SK-N-SH (cell line): ENCODE results near the gene ALPK3. TPM values are rescaled to one million over a fixed set of nuclear protein-coding genes. Genes with fewer than 3 reads are reported as not detected.

ENCODE experiments used
- CTCF ChIA-PET: fragments of 300-600, 350-600 bp; formaldehyde crosslinking; extraction: SDS; loops from one replicate; lab custom pipeline; 2021; lab: Yijun Ruan, JAX
- POLR2A ChIA-PET: fragments of 350-600 bp; sonication (Branson Sonifier 250); formaldehyde crosslinking; extraction: SDS; loops from one replicate; lab custom pipeline; 2020; ENCODE audit warnings: antibody characterized with exemption, inconsistent platforms; lab: Yijun Ruan, JAX
- DNase-seq: peaks from one replicate; pipeline ENCODE4 v3.0.0; 2012
- H2AFZ ChIP-seq: fragments of 200-600 bp; sonication (generic); 2 replicates; pipeline ENCODE4 v1.8.1; 2016; ENCODE audit warnings: antibody characterized with exemption, mild to moderate bottlenecking, low read depth
- H3F3A ChIP-seq: fragments of 200-600 bp; sonication (generic); replicated peaks from 2 replicates; pipeline ENCODE3; 2016; ENCODE audit warnings: antibody characterized with exemption, mild to moderate bottlenecking; ENCODE audit not compliant: insufficient read depth
- H3K27ac ChIP-seq, 2 experiments: fragments of 200-500 bp in 1 of 2; fragments of 200-600 bp in 1 of 2; sonication (Bioruptor generic) in 1 of 2; sonication (generic), shearing (Covaris generic) in 1 of 2; 2 replicates each; pipeline versions ENCODE4 v1.5.1 to v1.6.1; 2014 to 2016; ENCODE audit warnings: low read depth in 2 of 2, inconsistent platforms in 1 of 2, low read length in 1 of 2, mild to moderate bottlenecking in 1 of 2, mixed read lengths in 1 of 2
- H3K27me3 ChIP-seq: fragments of 200-600 bp; sonication (generic), shearing (Covaris generic); 2 replicates; pipeline ENCODE4 v1.6.1; 2016; ENCODE audit warnings: mixed run types; ENCODE audit not compliant: insufficient read depth
- H3K36me3 ChIP-seq, 2 experiments: fragments of 200-500 bp in 1 of 2; fragments of 200-600 bp in 1 of 2; sonication (Bioruptor generic) in 1 of 2; sonication (generic) in 1 of 2; replicated peaks in 1 of 2; 2 replicates each; pipeline versions ENCODE3 to v1.5.1; 2014 to 2016; ENCODE audit warnings: low read length in 1 of 2, mild to moderate bottlenecking in 1 of 2; ENCODE audit not compliant: insufficient read depth in 2 of 2, control insufficient read depth in 1 of 2
- H3K4me1 ChIP-seq, 2 experiments: fragments of 200-500 bp in 1 of 2; fragments of 200-600 bp in 1 of 2; sonication (Bioruptor generic) in 1 of 2; sonication (generic), shearing (Covaris generic) in 1 of 2; 2 replicates each; pipeline versions ENCODE4 v1.5.1 to v1.6.1; 2014 to 2016; ENCODE audit warnings: low read depth in 1 of 2, low read length in 1 of 2, mixed run types in 1 of 2; ENCODE audit not compliant: insufficient read depth in 2 of 2, control insufficient read depth in 1 of 2
- H3K4me2 ChIP-seq: fragments of 200-600 bp; sonication (generic), shearing (Covaris generic); 2 replicates; pipeline ENCODE4 v1.6.1; 2017; ENCODE audit warnings: mixed run types
- H3K4me3 ChIP-seq, 2 experiments: fragments of 200-500 bp in 1 of 2; fragments of 200-600 bp in 1 of 2; sonication (Bioruptor generic) in 1 of 2; sonication (generic), shearing (Covaris generic) in 1 of 2; 2 replicates each; pipeline versions ENCODE4 v1.5.1 to v1.8.1; 2014 to 2016; ENCODE audit warnings: low read depth in 2 of 2, inconsistent platforms in 1 of 2, low read length in 1 of 2, mild to moderate bottlenecking in 1 of 2, mixed read lengths in 1 of 2, moderate library complexity in 1 of 2
- H3K79me2 ChIP-seq: fragments of 200-600 bp; sonication (generic); 2 replicates; pipeline ENCODE4 v1.8.1; 2017; ENCODE audit warnings: mild to moderate bottlenecking; ENCODE audit not compliant: insufficient read depth
- H3K9ac ChIP-seq: fragments of 200-600 bp; sonication (generic); 2 replicates; pipeline ENCODE4 v1.6.1; 2017; ENCODE audit warnings: mixed run types
- H3K9me2 ChIP-seq: fragments of 200-600 bp; sonication (generic); 2 replicates; pipeline ENCODE4 v1.6.1; 2017; ENCODE audit warnings: mixed run types
- H3K9me3 ChIP-seq: fragments of 200-600 bp; sonication (generic); 2 replicates; pipeline ENCODE4 v1.6.1; 2017; ENCODE audit warnings: mixed run types, mild to moderate bottlenecking, moderate library complexity
- H4K20me1 ChIP-seq: fragments of 200-600 bp; sonication (generic); 2 replicates; pipeline ENCODE4 v1.6.1; 2017; ENCODE audit warnings: mild to moderate bottlenecking, mixed run types; ENCODE audit not compliant: insufficient read depth
- CHD2 ChIP-seq: fragments of 150-350 bp; IDR thresholded peaks from 2 replicates; pipeline ENCODE4 v1.6.1; 2018; ENCODE audit warnings: low read length; ENCODE audit not compliant: partially characterized antibody
- EP300 ChIP-seq, 2 experiments: IDR thresholded peaks; 2 replicates each; pipeline versions ENCODE4 v1.4.0 to v1.6.1; 2012; ENCODE audit warnings: borderline replicate concordance in 1 of 2, low read depth in 1 of 2, low read length in 1 of 2
- EZH2phosphoT487 ChIP-seq: fragments of 200-600 bp; sonication (generic); IDR thresholded peaks from 2 replicates; pipeline ENCODE4 v1.6.1; 2017; ENCODE audit warnings: low read depth, mixed run types, mild to moderate bottlenecking, antibody characterized with exemption, moderate library complexity, borderline replicate concordance
- FOSL2 ChIP-seq: IDR thresholded peaks from 2 replicates; pipeline ENCODE4 v1.4.0; 2012; ENCODE audit warnings: low read depth, mild to moderate bottlenecking, moderate library complexity, borderline replicate concordance
- FOXJ3 ChIP-seq: sonication (generic); formaldehyde crosslinking; IDR thresholded peaks from 2 replicates; pipeline ENCODE4 v1.5.1; 2020; ENCODE audit warnings: mild to moderate bottlenecking, missing genetic modification reagents
- GABPA ChIP-seq: IDR thresholded peaks from 2 replicates; pipeline ENCODE4 v1.4.0; 2012; ENCODE audit warnings: low read depth, mild to moderate bottlenecking
- GATA2 ChIP-seq: sonication (generic); formaldehyde crosslinking; IDR thresholded peaks from 2 replicates; pipeline ENCODE4 v1.5.0; 2020; ENCODE audit warnings: mild to moderate bottlenecking, missing genetic modification reagents
- JUND ChIP-seq: IDR thresholded peaks from 2 replicates; pipeline ENCODE4 v1.4.0; 2012
- NRF1 ChIP-seq: IDR thresholded peaks from 2 replicates; pipeline ENCODE4 v1.6.1; 2012; ENCODE audit warnings: low read depth, mild to moderate bottlenecking, low read length
- RAD21 ChIP-seq: IDR thresholded peaks from 2 replicates; pipeline ENCODE4 v1.6.1; 2012; ENCODE audit warnings: mild to moderate bottlenecking, low read length
- REST ChIP-seq: IDR thresholded peaks from 2 replicates; pipeline ENCODE4 v1.6.1; 2012; ENCODE audit warnings: mild to moderate bottlenecking, low read depth, low read length, moderate library complexity
- RXRA ChIP-seq: IDR thresholded peaks from 2 replicates; pipeline ENCODE4 v1.4.0; 2012; ENCODE audit warnings: low read depth, mild to moderate bottlenecking, borderline replicate concordance
- SMC3 ChIP-seq: IDR thresholded peaks from 2 replicates; pipeline ENCODE4 v1.6.1; 2012; ENCODE audit warnings: low read depth, low read length, improper control_type of control experiment
- TAF1 ChIP-seq: IDR thresholded peaks from 2 replicates; pipeline ENCODE4 v1.6.1; 2012; ENCODE audit warnings: low read depth, mild to moderate bottlenecking, low read length, moderate library complexity, borderline replicate concordance
- TEAD4 ChIP-seq: IDR thresholded peaks from 2 replicates; pipeline ENCODE4 v1.4.0; 2012; ENCODE audit warnings: mild to moderate bottlenecking, borderline replicate concordance; ENCODE audit not compliant: insufficient read depth
- YY1 ChIP-seq: IDR thresholded peaks from 2 replicates; pipeline ENCODE4 v1.4.0; 2012; ENCODE audit warnings: low read depth, mild to moderate bottlenecking
- WGBS: methylation state at CpG from one replicate; pipeline ENCODE4 v1.1.6; 2017; ENCODE audit warnings: low lambda C conversion rate; 5-methylcytosine and 5-hydroxymethylcytosine counted together
- polyA plus RNA-seq, 3 experiments: library from polyadenylated mRNA; depleted of rRNA; stranded (reverse); fragments of >200 nt; gene quantifications; 2 replicates each; pipeline ENCODE4 v1.2.3, GENCODE V29; 2012
- TF ChIP-seq, protein P1 (sequence below): IDR thresholded peaks from 2 replicates; pipeline ENCODE4 v1.4.0; 2012; ENCODE audit warnings: low read depth, borderline replicate concordance

ALPK3 gene
- polyA plus RNA-seq, 1 of the 3 experiments (the other 2 are of a cell fraction): 0.16 TPM

- no peak for TF ChIP-seq NRF1
- TF ChIP-seq, protein P1, sequence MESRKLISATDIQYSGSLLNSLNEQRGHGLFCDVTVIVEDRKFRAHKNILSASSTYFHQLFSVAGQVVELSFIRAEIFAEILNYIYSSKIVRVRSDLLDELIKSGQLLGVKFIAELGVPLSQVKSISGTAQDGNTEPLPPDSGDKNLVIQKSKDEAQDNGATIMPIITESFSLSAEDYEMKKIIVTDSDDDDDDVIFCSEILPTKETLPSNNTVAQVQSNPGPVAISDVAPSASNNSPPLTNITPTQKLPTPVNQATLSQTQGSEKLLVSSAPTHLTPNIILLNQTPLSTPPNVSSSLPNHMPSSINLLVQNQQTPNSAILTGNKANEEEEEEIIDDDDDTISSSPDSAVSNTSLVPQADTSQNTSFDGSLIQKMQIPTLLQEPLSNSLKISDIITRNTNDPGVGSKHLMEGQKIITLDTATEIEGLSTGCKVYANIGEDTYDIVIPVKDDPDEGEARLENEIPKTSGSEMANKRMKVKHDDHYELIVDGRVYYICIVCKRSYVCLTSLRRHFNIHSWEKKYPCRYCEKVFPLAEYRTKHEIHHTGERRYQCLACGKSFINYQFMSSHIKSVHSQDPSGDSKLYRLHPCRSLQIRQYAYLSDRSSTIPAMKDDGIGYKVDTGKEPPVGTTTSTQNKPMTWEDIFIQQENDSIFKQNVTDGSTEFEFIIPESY: no peak
- peak; percentile 41 for TF ChIP-seq CHD2
- no peak for TF ChIP-seq GABPA
- TF ChIP-seq GATA2: peak; percentile 34
- no peak for TF ChIP-seq SMC3
- TF ChIP-seq TEAD4: no peak
- no peak for TF ChIP-seq JUND
- TF ChIP-seq REST: no peak
- no peak for TF ChIP-seq RXRA
- no peak; the same call in 1 of the 2 replicates for TF ChIP-seq RAD21
- TF ChIP-seq FOXJ3 (CRISPR knock-in tag): peak; percentile 89
- 0 out of 2 replicates have a peak, but pooled peaks have one; percentile 31 for TF ChIP-seq TAF1
- TF ChIP-seq EZH2phosphoT487: no peak
- TF ChIP-seq, all 33 proteins: peak for 9
Observed at GRCh38 chr15:84914909-84915605, 97.9 kb downstream of the ALPK3 start (continued).

DNA sequence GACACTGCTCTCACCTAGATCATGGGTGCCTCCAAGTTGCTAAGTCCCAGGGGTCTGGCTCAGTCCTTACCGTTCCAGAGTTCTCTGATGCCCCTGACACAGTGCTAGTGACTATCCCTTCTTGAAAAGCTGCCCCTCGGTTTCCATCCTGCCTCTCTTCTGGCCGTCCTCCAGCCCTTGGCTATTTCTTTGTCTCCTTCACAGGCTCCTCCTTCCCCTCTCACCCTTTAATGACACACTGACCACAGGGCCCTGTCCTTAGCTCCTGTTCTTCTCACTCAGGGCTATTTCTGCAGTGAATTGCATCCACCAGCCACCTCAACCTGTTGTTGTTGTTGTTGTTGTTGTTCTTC lies 98.4 kb downstream of the ALPK3 start:
- Histone ChIP-seq H3F3A (peaks cover 22% of the 10 kb centered on the region), H3K36me3 (no peaks in the 10 kb centered on the region), H3K27ac (peak overlapping the region; percentile 71 to 89), H3K4me2 (peak overlapping the region; percentile 35; the same call in 1 of the 2 replicates), H3K4me3 (no peak overlapping the region), H3K9ac (no peak overlapping the region; the same call in 1 of the 2 replicates), H3K79me2 (no peaks in the 10 kb centered on the region), H2AFZ (peak overlapping the region; percentile 79), H3K9me3 (no peaks in the 10 kb centered on the region), H4K20me1 (no peaks in the 10 kb centered on the region), H3K4me1 (peaks cover 37 to 42% of the 10 kb centered on the region in 2 experiments; a peak in 3 of 4 replicates), H3K9me2 (no peaks in the 10 kb centered on the region), H3K27me3 (no peaks in the 10 kb centered on the region)
- CTCF ChIA-PET: interaction anchor here (2.7 kb wide), 1 partner anchor 13 kb away, joined by 17 read pairs; no protein-coding TSS in a partner anchor
- 90% methylated on average over 3 of the region's 3 CpGs for WGBS
- DNase-seq: no peak
- POLR2A ChIA-PET: interaction anchor here (1.0 to 1.7 kb wide), 4 partner anchors 50 to 261 kb away, joined by 3 to 11 read pairs (median 4); partner anchors contain the start of genes SEC11A and WDR73
- TF ChIP-seq REST (no peak), FOSL2 (no peak), JUND (no peak), YY1 (no peak), GATA2 (no peak), FOXJ3 (CRISPR knock-in tag) (no peak), EP300 (IDR thresholded peaks at IDR 0.05; ENCODE audit: borderline replicate concordance in 1 of 2, low read depth in 1 of 2, low read length in 1 of 2) (no peak)
- TF ChIP-seq, protein P1: no peak
